ENCODE results near the gene NQO2.
"Not testable (repeated sequence)": the region's sequence is repeated elsewhere in the genome, so short reads cannot be mapped to it uniquely, and the experiment has no call there.

DNA sequence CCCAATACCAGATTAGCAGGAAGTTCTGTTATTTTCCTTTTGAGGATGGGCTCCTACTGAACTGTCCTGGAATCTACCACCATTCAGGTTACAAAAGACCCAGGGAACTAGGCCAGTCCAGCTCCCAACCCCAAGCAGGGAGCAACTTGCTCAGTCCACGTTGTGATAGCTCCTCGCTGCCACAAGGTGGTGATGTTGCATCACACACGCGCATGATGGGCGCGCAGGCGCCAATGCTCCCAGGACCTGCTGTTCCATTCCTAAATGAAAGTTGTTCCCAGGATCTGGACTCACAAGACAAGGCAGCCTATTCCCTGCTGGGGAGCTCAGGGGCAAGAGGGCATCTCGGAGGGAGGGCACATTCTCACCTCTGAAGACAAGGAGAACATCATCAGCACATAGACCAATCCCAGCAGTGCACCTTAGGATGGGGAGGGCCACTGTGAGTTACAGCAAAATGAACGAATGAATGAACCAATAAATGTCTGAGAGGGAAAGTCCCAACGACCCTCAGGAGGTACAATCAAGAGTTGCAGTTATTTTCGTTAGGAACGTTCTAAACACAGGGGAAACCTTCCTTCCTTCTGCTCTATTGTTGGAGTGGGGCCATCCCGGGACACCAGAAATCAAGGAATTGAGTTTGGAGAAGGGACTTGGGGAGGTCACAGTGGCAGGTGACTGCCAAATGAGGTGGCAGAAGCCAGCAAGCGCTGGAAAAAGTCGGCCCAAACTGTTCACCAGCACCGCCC is 1.3 kb upstream of the NQO2 start:
- TF ChIP-seq, protein P1, sequence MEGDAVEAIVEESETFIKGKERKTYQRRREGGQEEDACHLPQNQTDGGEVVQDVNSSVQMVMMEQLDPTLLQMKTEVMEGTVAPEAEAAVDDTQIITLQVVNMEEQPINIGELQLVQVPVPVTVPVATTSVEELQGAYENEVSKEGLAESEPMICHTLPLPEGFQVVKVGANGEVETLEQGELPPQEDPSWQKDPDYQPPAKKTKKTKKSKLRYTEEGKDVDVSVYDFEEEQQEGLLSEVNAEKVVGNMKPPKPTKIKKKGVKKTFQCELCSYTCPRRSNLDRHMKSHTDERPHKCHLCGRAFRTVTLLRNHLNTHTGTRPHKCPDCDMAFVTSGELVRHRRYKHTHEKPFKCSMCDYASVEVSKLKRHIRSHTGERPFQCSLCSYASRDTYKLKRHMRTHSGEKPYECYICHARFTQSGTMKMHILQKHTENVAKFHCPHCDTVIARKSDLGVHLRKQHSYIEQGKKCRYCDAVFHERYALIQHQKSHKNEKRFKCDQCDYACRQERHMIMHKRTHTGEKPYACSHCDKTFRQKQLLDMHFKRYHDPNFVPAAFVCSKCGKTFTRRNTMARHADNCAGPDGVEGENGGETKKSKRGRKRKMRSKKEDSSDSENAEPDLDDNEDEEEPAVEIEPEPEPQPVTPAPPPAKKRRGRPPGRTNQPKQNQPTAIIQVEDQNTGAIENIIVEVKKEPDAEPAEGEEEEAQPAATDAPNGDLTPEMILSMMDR (IDR thresholded peaks at IDR 0.05): peak; percentile 40 to 89 (median 80)
- TF ChIP-seq POLR2A, POLR2AphosphoS5, EP300 (IDR thresholded peaks at IDR 0.05): not testable (repeated sequence)
